Right lobe of liver (tissue), 4 donors: ENCODE results near the gene RPAP3.

Source experiments
- CTCF ChIP-seq, 4 donors: fragments of 200-600 bp in 3 of 4; fragments of 450-650 bp in 1 of 4; IDR thresholded peaks; one replicate each; pipeline versions ENCODE4 v1.5.1 to v1.8.0; 2016 to 2022; ENCODE audit warnings: antibody characterized with exemption in 4 of 4, mild to moderate bottlenecking in 2 of 4
- POLR2A ChIP-seq: fragments of 450-650 bp; IDR thresholded peaks from one replicate; pipeline ENCODE4 v1.6.1; 2017; ENCODE audit warnings: antibody characterized with exemption, mild to moderate bottlenecking
- donor health status: DM: no; HTN: no; CAD: no.
- donor health status: DM: no; HTN: no; CAD: no.
- donor health status: DM: no; HTN: yes; CAD: no.

GRCh38 chr12:47731723-47732122 lies 25.9 kb upstream of the RPAP3 start:
- TF ChIP-seq CTCF (IDR thresholded peaks at IDR 0.05) = no peak
- no peak for TF ChIP-seq POLR2A
